Gastroesophageal sphincter (tissue), 4 donors: ENCODE measurements around the gene NOC3L. TPM values are rescaled to one million over a fixed set of nuclear protein-coding genes. Genes with fewer than 3 reads are reported as not detected.
A peak's percentile ranks its signal among the peaks of the same experiment; 100 is the strongest.

ENCODE experiments used
- ATAC-seq: fragments of 150-250 bp; one replicate; pipeline ENCODE4 v1.9.1; 2016; ENCODE audit warnings: mild to moderate bottlenecking, moderate library complexity
- H3K27ac ChIP-seq, 4 donors: fragments of 200-600 bp; sonication (generic) in 3 of 4; 1 replicate in 3 of 4; 2 replicates in 1 of 4; pipeline ENCODE4 v1.5.1; 2016 to 2019
- H3K27me3 ChIP-seq: fragments of 200-600 bp; sonication (generic); one replicate; pipeline ENCODE4 v1.5.1; 2019
- H3K36me3 ChIP-seq, 2 donors: fragments of 200-600 bp; sonication (generic); one replicate each; pipeline ENCODE4 v1.5.1; 2019; ENCODE audit warnings: control low read depth in 1 of 2
- H3K4me1 ChIP-seq, 3 donors: fragments of 200-600 bp; sonication (generic); 1 replicate in 2 of 3; 2 replicates in 1 of 3; pipeline ENCODE4 v1.5.1; 2016 to 2019; ENCODE audit warnings: control low read depth in 2 of 3
- H3K4me3 ChIP-seq, 2 donors: fragments of 200-600 bp; sonication (generic); one replicate each; pipeline ENCODE4 v1.5.1; 2019; ENCODE audit warnings: mild to moderate bottlenecking in 1 of 2, moderate library complexity in 1 of 2
- H3K9me3 ChIP-seq, 3 donors: fragments of 200-600 bp; sonication (generic); one replicate each; pipeline ENCODE4 v1.5.1; 2017 to 2019; ENCODE audit warnings: control low read depth in 2 of 3
- EP300 ChIP-seq: sonication (generic); formaldehyde crosslinking; IDR thresholded peaks from one replicate; pipeline ENCODE4 v1.6.1; 2017; ENCODE audit warnings: antibody characterized with exemption, mild to moderate bottlenecking
- POLR2A ChIP-seq, 2 donors: fragments of 450-650 bp; IDR thresholded peaks; one replicate each; pipeline ENCODE4 v1.6.1; 2017; ENCODE audit warnings: antibody characterized with exemption in 2 of 2, mild to moderate bottlenecking in 2 of 2, moderate library complexity in 1 of 2
- POLR2AphosphoS5 ChIP-seq: sonication (generic); formaldehyde crosslinking; IDR thresholded peaks from one replicate; pipeline ENCODE4 v1.6.1; 2017; ENCODE audit warnings: antibody characterized with exemption
- WGBS, 2 donors: methylation state at CpG; one replicate each; pipeline ENCODE4 v1.1.5; 2018; ENCODE audit warnings: low coverage in 1 of 2; 5-methylcytosine and 5-hydroxymethylcytosine counted together
- total RNA-seq, 4 donors: library from RNA; depleted of rRNA; stranded (reverse); fragments of >200 nt; gene quantifications; one replicate each; pipeline ENCODE4 v1.1.0, GENCODE V29; 2016
- TF ChIP-seq, protein P1 (sequence below), 4 experiments: fragments of 200-600 bp in 2 of 4; fragments of 450-650 bp in 2 of 4; sonication (generic) in 1 of 4; IDR thresholded peaks; one replicate each; pipeline ENCODE4 v1.5.1; 2017 to 2019; ENCODE audit warnings: antibody characterized with exemption in 4 of 4, mild to moderate bottlenecking in 2 of 4, moderate library complexity in 2 of 4

Gene NOC3L
- total RNA-seq, 4 donors from 2014 or later = 19.4 to 31.0 (median 24.5) TPM

DNA sequence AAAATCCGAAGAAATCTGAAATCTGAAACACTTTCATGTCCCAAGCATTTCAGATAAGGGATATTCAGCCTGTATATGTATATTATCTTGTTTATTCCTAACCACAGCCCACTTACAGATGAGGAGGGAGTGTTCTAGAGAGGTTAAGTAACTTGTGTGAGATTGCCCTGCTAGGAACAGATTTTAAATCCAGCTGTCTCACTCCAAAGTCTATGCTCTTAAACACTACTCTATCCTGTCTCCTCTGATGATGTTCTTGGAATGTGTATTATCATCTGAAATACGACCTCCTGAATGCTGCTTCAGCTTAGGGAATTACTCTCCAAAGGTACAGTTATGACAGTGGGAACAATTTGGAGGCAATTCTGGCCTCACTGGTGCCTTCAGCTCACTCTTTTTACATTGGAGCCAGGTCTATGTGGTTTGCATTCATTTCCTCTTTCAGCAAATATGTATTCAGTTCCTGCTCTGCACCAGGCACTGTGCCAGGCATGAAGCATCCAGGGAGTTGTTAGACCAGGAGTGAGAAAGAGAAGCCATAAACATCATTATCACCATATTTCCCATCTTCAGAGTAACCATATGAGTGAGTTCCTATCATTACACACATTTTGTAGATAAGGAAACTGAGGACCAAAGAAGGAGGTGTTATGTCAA lies 70.2 kb downstream of the NOC3L start:
- ATAC-seq = no peak
- 47 to 53% methylated on average over 2 of the region's 2 CpGs for WGBS, 2 donors
- Histone ChIP-seq H3K4me3 (no peak overlapping the region), H3K27me3 (no peaks in the 10 kb centered on the region), H3K36me3 (peaks cover 0 to 5% of the 10 kb centered on the region in 2 donors), H3K4me1 (peaks cover 0 to 22% (median 8%) of the 10 kb centered on the region in 3 donors), H3K9me3 (no peaks in the 10 kb centered on the region), H3K27ac (peak overlapping the region in 2 of 4 donors; percentile 10 to 43)
- TF ChIP-seq, protein P1, sequence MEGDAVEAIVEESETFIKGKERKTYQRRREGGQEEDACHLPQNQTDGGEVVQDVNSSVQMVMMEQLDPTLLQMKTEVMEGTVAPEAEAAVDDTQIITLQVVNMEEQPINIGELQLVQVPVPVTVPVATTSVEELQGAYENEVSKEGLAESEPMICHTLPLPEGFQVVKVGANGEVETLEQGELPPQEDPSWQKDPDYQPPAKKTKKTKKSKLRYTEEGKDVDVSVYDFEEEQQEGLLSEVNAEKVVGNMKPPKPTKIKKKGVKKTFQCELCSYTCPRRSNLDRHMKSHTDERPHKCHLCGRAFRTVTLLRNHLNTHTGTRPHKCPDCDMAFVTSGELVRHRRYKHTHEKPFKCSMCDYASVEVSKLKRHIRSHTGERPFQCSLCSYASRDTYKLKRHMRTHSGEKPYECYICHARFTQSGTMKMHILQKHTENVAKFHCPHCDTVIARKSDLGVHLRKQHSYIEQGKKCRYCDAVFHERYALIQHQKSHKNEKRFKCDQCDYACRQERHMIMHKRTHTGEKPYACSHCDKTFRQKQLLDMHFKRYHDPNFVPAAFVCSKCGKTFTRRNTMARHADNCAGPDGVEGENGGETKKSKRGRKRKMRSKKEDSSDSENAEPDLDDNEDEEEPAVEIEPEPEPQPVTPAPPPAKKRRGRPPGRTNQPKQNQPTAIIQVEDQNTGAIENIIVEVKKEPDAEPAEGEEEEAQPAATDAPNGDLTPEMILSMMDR (IDR thresholded peaks at IDR 0.05) = no peak
- TF ChIP-seq POLR2AphosphoS5 = no peak
- TF ChIP-seq EP300 = no peak
- no peak for TF ChIP-seq POLR2A (IDR thresholded peaks at IDR 0.05)

DNA sequence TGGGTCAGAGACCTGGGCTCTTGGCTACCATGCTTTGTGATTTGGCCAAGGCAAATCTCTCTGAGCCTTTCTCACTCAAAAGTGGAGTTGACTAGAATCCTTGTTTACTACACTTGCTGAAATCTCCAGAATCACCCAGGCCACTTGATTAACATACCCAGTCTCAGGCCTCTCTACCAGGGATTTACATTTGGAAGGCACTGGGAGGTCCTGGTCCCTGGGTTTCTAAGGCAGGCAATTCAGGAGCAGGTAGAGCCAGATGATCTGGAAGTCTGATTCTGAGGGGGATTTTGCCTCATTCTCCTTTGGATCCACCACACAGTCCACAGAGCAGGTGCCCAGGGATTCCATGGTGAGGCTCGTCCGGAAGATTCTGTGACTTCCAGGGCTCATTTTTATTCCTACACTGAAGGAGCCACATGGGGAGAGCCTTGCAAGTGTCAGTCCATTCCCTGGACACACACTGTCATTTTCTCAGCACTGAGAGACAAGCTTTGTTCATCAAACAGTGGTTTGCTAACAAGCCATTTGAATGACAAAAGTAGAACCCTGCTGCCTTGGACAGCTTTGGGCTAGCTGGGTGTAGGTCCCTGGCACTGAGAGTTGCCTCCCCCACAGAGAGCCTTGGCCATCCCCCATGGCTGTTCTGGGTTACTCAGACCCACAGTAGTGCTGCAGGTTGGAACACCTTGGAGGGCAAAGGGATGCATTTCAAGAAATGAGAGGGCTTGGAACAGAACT lies 74.2 kb downstream of the NOC3L start:
- no peak for ATAC-seq

DNA sequence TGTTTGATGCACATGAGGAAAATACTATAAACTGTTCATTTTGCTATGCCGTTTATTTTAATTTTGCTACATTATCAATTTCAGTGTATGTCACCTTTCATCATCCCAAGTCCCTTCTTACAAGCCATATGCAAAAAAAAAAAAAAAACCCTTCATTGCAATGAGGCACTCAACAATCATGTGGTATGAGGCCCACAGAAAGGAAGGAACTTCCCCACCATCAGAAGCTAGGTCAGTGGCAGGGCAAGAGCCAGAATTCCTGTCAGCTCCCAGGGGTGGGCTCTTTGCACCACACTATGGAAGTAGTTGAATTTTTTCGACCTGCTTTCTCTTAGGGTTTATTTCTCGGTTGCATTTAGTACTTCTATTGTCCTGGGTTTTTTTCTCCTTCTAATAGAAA lies 75.4 kb downstream of the NOC3L start:
- Histone ChIP-seq H3K9me3 (no peaks in the 10 kb centered on the region), H3K4me3 (no peak overlapping the region), H3K27ac (no peak overlapping the region), H3K4me1 (peaks cover 0 to 5% (median 0%) of the 10 kb centered on the region in 3 donors), H3K36me3 (peaks cover 0 to 26% of the 10 kb centered on the region in 2 donors), H3K27me3 (no peaks in the 10 kb centered on the region)
- no peak for ATAC-seq
- TF ChIP-seq POLR2AphosphoS5 (no peak), EP300 (no peak), POLR2A (IDR thresholded peaks at IDR 0.05) (no peak)
- TF ChIP-seq, protein P1 (IDR thresholded peaks at IDR 0.05) = no peak
- WGBS, 2 donors = 81% methylated on average over 3 of the region's 3 CpGs

More for the DNA sequence above, 74.2 kb downstream of the NOC3L start:
- no peak overlapping the region for H3K27ac ChIP-seq
- H3K4me1 ChIP-seq = peaks cover 0 to 16% (median 8%) of the 10 kb centered on the region in 3 donors
- H3K27me3 ChIP-seq = no peaks in the 10 kb centered on the region
- no peak overlapping the region for H3K4me3 ChIP-seq
- TF ChIP-seq POLR2A (IDR thresholded peaks at IDR 0.05) (no peak), EP300 (no peak)
- TF ChIP-seq, protein P1 (IDR thresholded peaks at IDR 0.05) = no peak
- H3K9me3 ChIP-seq = no peaks in the 10 kb centered on the region
- no CpG with 5 or more reads among the region's 2 CpGs for WGBS, 2 donors
- H3K36me3 ChIP-seq = peaks cover 0 to 26% of the 10 kb centered on the region in 2 donors

DNA sequence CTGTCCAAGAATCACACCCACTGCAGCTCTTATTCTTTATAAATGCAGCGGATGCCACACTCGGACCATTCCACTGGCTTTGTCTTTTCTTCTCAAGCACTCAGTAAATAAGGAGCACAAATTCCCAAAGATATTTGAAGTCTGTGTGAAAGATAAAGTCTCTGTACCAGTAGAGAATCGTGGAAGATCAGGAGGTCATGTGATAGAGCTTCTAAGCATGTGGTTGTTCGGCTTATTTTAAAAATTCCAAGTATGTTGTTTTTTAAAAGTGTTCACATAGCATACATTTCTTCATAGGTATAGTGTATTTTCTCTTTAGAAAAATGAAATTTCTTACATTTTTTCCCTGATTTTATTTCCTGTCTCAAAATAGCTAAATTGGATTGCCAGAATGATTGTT lies 75.8 kb downstream of the NOC3L start:
- no peak for ATAC-seq

More for the DNA sequence above, 75.8 kb downstream of the NOC3L start:
- Histone ChIP-seq H3K27ac (no peak overlapping the region), H3K36me3 (peaks cover 0 to 26% of the 10 kb centered on the region in 2 donors), H3K9me3 (no peaks in the 10 kb centered on the region), H3K4me3 (no peak overlapping the region), H3K4me1 (peaks cover 0 to under 1% (median 0%) of the 10 kb centered on the region in 3 donors), H3K27me3 (no peaks in the 10 kb centered on the region)
- WGBS, 2 donors = 82 to 92% methylated on average over 3 to 4 of the region's 4 CpGs
- TF ChIP-seq, protein P1 (IDR thresholded peaks at IDR 0.05) = no peak
- TF ChIP-seq POLR2A (IDR thresholded peaks at IDR 0.05) (no peak), EP300 (no peak), POLR2AphosphoS5 (no peak)
